ENCODE results near the gene NAA16. TPM values are rescaled to one million over a fixed set of nuclear protein-coding genes. Genes with fewer than 3 reads are reported as not detected.

Gene NAA16
- total RNA-seq, 1 experiment from 2014 or later = 7.1 TPM

DNA sequence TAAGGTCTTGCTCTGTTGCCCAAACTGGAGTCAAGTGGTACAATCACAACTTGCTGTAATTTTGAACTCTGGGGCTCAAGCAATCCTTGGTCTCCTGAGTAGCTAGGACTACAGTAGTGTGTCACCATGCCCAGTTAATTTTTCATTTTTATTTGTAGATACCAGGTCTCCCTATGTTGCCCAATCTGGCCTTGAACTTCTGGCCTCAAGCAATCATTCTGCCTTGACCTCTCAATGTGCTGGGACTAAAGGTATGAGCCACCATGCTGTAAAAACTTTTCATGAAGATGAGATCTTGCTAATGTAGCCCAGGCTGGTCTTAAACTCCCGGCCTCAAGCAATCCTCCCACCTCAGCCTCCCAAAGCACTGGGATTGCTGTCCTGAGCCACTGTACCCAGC is 15.1 kb upstream of the NAA16 start:
- no peaks in the 10 kb centered on the region for H3K36me3 ChIP-seq
- H3K9me3 ChIP-seq = peaks cover 4% of the 10 kb centered on the region; the same call in 1 of the 2 replicates
- H3K4me3 ChIP-seq = no peak overlapping the region
- H3K27me3 ChIP-seq = no peaks in the 10 kb centered on the region
- no peak for DNase-seq

GRCh38 chr13:41296879-41297646 is 14.0 kb upstream of the NAA16 start:
- Histone ChIP-seq H3K4me3 (no peak overlapping the region), H3K9me3 (peaks cover 4% of the 10 kb centered on the region; the same call in 1 of the 2 replicates), H3K27me3 (no peaks in the 10 kb centered on the region), H3K36me3 (no peaks in the 10 kb centered on the region)
- no peak for DNase-seq

DNA sequence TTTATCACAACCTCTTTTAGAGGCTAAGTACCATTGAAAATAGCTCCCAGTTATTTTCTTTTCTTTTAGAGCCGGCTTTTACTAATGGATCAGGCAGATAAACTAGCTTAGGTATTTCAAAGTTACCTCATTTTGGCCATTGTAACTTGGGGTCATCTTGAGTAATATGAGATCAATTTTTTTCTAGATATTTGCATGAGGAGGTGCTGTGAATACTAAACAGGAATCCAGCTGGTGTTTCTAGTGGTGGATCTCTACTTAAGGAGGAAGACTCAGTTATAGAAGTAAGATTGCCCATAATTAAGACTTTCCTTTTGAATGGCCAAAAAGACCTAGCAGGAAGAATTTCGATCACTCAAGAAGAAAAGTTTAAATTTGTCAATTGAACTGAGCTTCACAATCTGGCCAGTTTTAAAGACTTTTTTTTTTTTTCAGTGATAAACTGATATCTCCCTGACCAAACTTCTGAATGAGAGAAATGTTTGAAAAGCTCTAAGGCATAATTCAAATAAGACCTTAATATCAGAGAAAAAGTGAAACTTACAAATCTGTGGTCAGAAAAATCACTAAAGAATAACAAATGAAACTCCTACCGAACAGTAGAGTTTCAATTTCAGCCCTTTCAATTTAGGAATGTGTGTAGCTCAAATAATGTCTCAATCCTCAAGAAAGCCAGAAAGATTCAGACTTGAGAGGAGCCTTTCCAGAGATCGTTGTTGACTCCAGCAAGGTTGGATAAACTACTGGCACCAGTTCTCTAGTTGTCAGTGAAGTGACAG is 11.6 kb upstream of the NAA16 start:
- Histone ChIP-seq H3K36me3 (no peaks in the 10 kb centered on the region), H3K4me3 (no peak overlapping the region), H3K27me3 (no peaks in the 10 kb centered on the region), H3K9me3 (no peaks in the 10 kb centered on the region)
- no peak for DNase-seq

- H3K4me3 ChIP-seq = no peak overlapping the region
- H3K27me3 ChIP-seq = no peaks in the 10 kb centered on the region
- H3K9me3 ChIP-seq = no peaks in the 10 kb centered on the region
- no peak for DNase-seq
- no peaks in the 10 kb centered on the region for H3K36me3 ChIP-seq
These were observed 8.3 kb upstream of the NAA16 start for GRCh38 chr13:41302743-41303142.

DNA sequence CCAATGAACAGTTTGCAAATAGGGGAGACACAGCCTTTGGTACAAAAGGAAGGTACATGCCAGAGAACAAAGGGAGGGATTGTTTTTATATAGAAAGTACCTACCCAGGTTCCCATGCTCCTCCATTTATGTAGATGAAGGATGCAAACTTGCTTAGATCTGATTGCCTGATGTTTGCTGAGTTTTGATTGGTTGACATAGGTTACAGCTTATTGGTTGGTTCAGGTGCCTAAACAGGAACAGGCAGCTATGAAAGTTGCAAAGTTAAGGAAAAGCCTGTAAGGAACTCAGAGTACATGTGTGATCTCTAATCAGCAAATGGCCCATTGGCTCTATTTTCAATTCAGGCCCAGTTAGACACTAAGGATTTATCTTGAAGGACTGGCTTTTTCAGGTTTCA is 6.5 kb upstream of the NAA16 start:
- no peak for DNase-seq
- Histone ChIP-seq H3K27me3 (no peaks in the 10 kb centered on the region), H3K4me3 (no peak overlapping the region), H3K36me3 (no peaks in the 10 kb centered on the region), H3K9me3 (no peaks in the 10 kb centered on the region)

GRCh38 chr13:41306271-41307145 is 4.6 kb upstream of the NAA16 start:
- H3K9me3 ChIP-seq = no peaks in the 10 kb centered on the region
- H3K36me3 ChIP-seq = 0 out of 2 replicates have a peak, but pooled peaks cover 4% of the 10 kb centered on the region
- no peak overlapping the region for H3K4me3 ChIP-seq
- no peaks in the 10 kb centered on the region for H3K27me3 ChIP-seq
- no peak for DNase-seq

GRCh38 chr13:41307884-41308640 is 3.0 kb upstream of the NAA16 start:
- no peak for DNase-seq
- Histone ChIP-seq H3K9me3 (no peaks in the 10 kb centered on the region), H3K36me3 (0 out of 2 replicates have a peak, but pooled peaks cover 7% of the 10 kb centered on the region), H3K4me3 (no peak overlapping the region), H3K27me3 (no peaks in the 10 kb centered on the region)

- DNase-seq = peak; percentile 39
- H3K27me3 ChIP-seq = no peaks in the 10 kb centered on the region
- no peaks in the 10 kb centered on the region for H3K9me3 ChIP-seq
- peak overlapping the region; percentile 99 for H3K4me3 ChIP-seq
- H3K36me3 ChIP-seq = peaks cover 10% of the 10 kb centered on the region; the same call in 1 of the 2 replicates
These were observed 524 bp downstream of the NAA16 start for GRCh38 chr13:41311406-41312175.

DNA sequence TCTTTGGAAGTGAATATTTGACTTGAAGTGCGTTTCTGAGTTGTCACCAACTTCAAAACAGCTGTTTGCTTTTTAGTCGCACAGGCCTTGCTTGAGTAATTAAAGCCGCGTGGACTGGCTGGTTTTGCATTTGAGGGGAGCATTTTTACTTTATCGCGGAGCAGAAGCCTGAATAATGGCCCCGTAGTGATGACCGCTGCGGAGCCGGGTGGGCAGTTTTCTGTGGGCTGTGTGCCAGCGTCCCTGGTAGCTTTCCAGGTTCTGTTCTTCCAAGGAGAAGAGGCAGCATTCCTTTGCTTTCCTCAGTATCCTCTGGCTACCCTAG is 1.1 kb downstream of the NAA16 start:
- H3K4me3 ChIP-seq = peak overlapping the region; percentile 99
- peaks cover 13% of the 10 kb centered on the region for H3K36me3 ChIP-seq
- peak; percentile 60 for DNase-seq
- no peaks in the 10 kb centered on the region for H3K9me3 ChIP-seq
- H3K27me3 ChIP-seq = no peaks in the 10 kb centered on the region

- Histone ChIP-seq H3K4me3 (peak overlapping the region; percentile 99), H3K27me3 (no peaks in the 10 kb centered on the region), H3K9me3 (no peaks in the 10 kb centered on the region), H3K36me3 (peaks cover 16% of the 10 kb centered on the region)
- DNase-seq = no peak
These were observed 2.0 kb downstream of the NAA16 start for GRCh38 chr13:41313117-41313516.

DNA sequence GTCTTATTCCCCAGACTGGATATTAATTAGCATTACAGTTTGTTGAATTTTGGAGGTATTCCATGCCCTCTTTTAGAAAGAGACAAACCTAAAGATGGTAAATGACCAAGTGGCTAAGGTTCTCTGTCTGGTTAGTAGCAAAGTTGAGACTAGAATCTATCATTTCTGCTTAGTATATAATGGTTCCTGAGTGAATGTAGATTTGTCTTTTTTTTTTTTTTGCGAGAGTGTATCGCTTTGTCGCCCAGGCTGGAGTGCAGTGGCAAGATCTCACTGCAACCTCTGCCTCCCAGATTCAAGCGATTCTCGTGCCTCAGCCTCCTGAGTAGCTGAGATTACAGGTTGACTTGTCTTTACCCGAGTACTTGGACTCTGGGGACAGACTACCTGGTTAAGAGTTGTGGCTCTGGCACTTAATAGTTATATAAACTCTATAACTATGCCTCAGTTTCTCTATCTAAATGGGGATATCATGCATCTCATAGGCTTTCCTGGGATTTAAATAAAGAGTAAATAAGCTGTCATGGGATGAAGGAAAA is 2.7 kb downstream of the NAA16 start:
- Histone ChIP-seq H3K4me3 (peak overlapping the region; percentile 99), H3K36me3 (peaks cover 16% of the 10 kb centered on the region), H3K9me3 (no peaks in the 10 kb centered on the region), H3K27me3 (no peaks in the 10 kb centered on the region)
- DNase-seq = no peak

GRCh38 chr13:41315443-41316047 is 4.5 kb downstream of the NAA16 start:
- H3K27me3 ChIP-seq = no peaks in the 10 kb centered on the region
- H3K36me3 ChIP-seq = peaks cover 23% of the 10 kb centered on the region
- H3K9me3 ChIP-seq = no peaks in the 10 kb centered on the region
- no peak for DNase-seq
- H3K4me3 ChIP-seq = no peak overlapping the region

- Histone ChIP-seq H3K27me3 (no peaks in the 10 kb centered on the region), H3K36me3 (peaks cover 25% of the 10 kb centered on the region), H3K4me3 (no peak overlapping the region), H3K9me3 (no peaks in the 10 kb centered on the region)
- DNase-seq = no peak
These were observed 6.2 kb downstream of the NAA16 start for GRCh38 chr13:41317243-41317642.

DNA sequence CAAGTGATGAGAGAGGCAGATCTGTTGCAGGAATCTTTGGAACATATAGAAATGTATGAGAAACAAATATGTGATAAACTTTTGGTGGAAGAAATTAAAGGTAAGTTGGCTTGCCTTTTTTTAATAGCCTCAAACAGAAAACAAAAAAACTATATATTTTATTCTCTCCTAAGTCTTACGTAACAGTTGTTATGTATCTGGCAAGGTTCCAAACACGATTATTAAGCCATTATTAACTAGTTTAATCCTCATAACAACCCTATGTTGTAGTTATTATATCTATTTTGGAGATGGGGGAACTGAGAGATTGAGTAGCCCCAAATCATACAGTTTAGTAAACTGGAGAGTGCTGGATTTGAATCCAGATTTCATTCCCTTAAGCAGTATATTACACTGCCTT is 14.7 kb downstream of the NAA16 start:
- Histone ChIP-seq H3K9me3 (no peaks in the 10 kb centered on the region), H3K36me3 (peaks cover 33% of the 10 kb centered on the region), H3K4me3 (no peak overlapping the region), H3K27me3 (no peaks in the 10 kb centered on the region)
- no peak for DNase-seq

- H3K36me3 ChIP-seq = peaks cover 26% of the 10 kb centered on the region
- DNase-seq = no peak
- H3K4me3 ChIP-seq = no peak overlapping the region
- H3K27me3 ChIP-seq = no peaks in the 10 kb centered on the region
- H3K9me3 ChIP-seq = no peaks in the 10 kb centered on the region
These were observed 15.6 kb downstream of the NAA16 start for GRCh38 chr13:41326661-41327060.
